Breast epithelium (tissue), 3 donors: ENCODE measurements around the gene P2RX2.

Experiments used
- CTCF ChIP-seq, 3 donors: fragments of 450-650 bp; IDR thresholded peaks; one replicate each; pipeline ENCODE4 v1.5.1; 2016 to 2017; ENCODE audit warnings: antibody characterized with exemption in 3 of 3, mild to moderate bottlenecking in 3 of 3, moderate library complexity in 3 of 3
- POLR2A ChIP-seq: fragments of 450-650 bp; IDR thresholded peaks from one replicate; pipeline ENCODE4 v1.6.1; 2016; ENCODE audit warnings: antibody characterized with exemption, mild to moderate bottlenecking, moderate library complexity
- POLR2AphosphoS5 ChIP-seq, 3 donors: sonication (generic); formaldehyde crosslinking; IDR thresholded peaks; one replicate each; pipeline ENCODE4 v1.6.1; 2017; ENCODE audit warnings: antibody characterized with exemption in 3 of 3

- TF ChIP-seq POLR2A (no peak), CTCF (IDR thresholded peaks at IDR 0.05) (no peak), POLR2AphosphoS5 (IDR thresholded peaks at IDR 0.05) (no peak)
These were observed 5.7 kb downstream of the P2RX2 start for GRCh38 chr12:132624186-132624855.
